Epithelial cell of proximal tubule (primary cell): Measurements from ENCODE around the gene SORBS1. TPM values are rescaled to one million over a fixed set of nuclear protein-coding genes. Genes with fewer than 3 reads are reported as not detected.

Source experiments
- DNase-seq: peaks from one replicate; pipeline ENCODE4 v3.0.0-alpha.2; 2011; ENCODE audit warnings: low read depth
- H3K4me3 ChIP-seq: 2 replicates; pipeline ENCODE4 v1.5.1; 2011; ENCODE audit warnings: low read depth, mild to moderate bottlenecking, low read length
- CTCF ChIP-seq: conservative IDR thresholded peaks from 2 replicates; pipeline ENCODE4 v1.5.1; 2012; ENCODE audit warnings: low read depth, mild to moderate bottlenecking, low read length
- total RNA-seq: library from RNA; depleted of rRNA; stranded (reverse); fragments of >200 nt; gene quantifications from 2 replicates; pipeline ENCODE4 v1.2.3, GENCODE V29; 2015

Gene SORBS1
- total RNA-seq, 1 donor from 2014 or later: 7.0 TPM

- no peak for DNase-seq
- no peak for TF ChIP-seq CTCF
- no peak overlapping the region for H3K4me3 ChIP-seq
Observed at GRCh38 chr10:95500649-95501048, 60.5 kb downstream of the SORBS1 start.

GRCh38 chr10:95500097-95500496 lies 61.1 kb downstream of the SORBS1 start:
- no peak for TF ChIP-seq CTCF
- no peak for DNase-seq
- H3K4me3 ChIP-seq: no peak overlapping the region

GRCh38 chr10:95499482-95499989 lies 61.6 kb downstream of the SORBS1 start:
- no peak for DNase-seq
- H3K4me3 ChIP-seq: no peak overlapping the region
- TF ChIP-seq CTCF: no peak

GRCh38 chr10:95496951-95497350 lies 64.2 kb downstream of the SORBS1 start:
- no peak overlapping the region for H3K4me3 ChIP-seq
- DNase-seq: no peak
- TF ChIP-seq CTCF: no peak

GRCh38 chr10:95496246-95496911 lies 64.8 kb downstream of the SORBS1 start:
- no peak for DNase-seq
- H3K4me3 ChIP-seq: no peak overlapping the region
- no peak for TF ChIP-seq CTCF

GRCh38 chr10:95493862-95494261 lies 67.3 kb downstream of the SORBS1 start:
- TF ChIP-seq CTCF: no peak
- no peak overlapping the region for H3K4me3 ChIP-seq
- DNase-seq: no peak

- no peak for DNase-seq
- H3K4me3 ChIP-seq: no peak overlapping the region
- TF ChIP-seq CTCF: no peak
Observed at GRCh38 chr10:95487994-95488393, 73.2 kb downstream of the SORBS1 start.
